H1 (cell line): ENCODE data around the gene FIGNL1. TPM values are rescaled to one million over a fixed set of nuclear protein-coding genes. Genes with fewer than 3 reads are reported as not detected.

Source experiments
- CBX5 ChIP-seq: fragments of 300-800, 300-1000 bp; sonication (generic); IDR thresholded peaks from 2 replicates; pipeline ENCODE4 v1.7.1; 2016; ENCODE audit warnings: antibody characterized with exemption, low read length, low read depth
- CREB1 ChIP-seq: IDR thresholded peaks from 2 replicates; pipeline ENCODE4 v1.6.1; 2012; ENCODE audit warnings: inconsistent platforms
- EZH2 ChIP-seq: fragments of 200-600 bp; sonication (generic); IDR thresholded peaks from 2 replicates; pipeline ENCODE4 v1.7.1; 2012; ENCODE audit warnings: low read depth, mild to moderate bottlenecking, moderate library complexity, low read length, inconsistent platforms; ENCODE audit not compliant: severe bottlenecking
- JUN ChIP-seq: IDR thresholded peaks from 2 replicates; pipeline ENCODE4 v1.6.1; 2011; ENCODE audit warnings: low read depth, mild to moderate bottlenecking, improper control_type of control experiment, low read length
- RNF2 ChIP-seq: fragments of 200-900, 300-1000 bp; sonication (generic); IDR thresholded peaks from 2 replicates; pipeline ENCODE4 v1.7.1; 2016; ENCODE audit warnings: borderline replicate concordance, low read depth, mild to moderate bottlenecking, antibody characterized with exemption, low read length; ENCODE audit not compliant: poor library complexity, severe bottlenecking; ENCODE audit errors: missing control alignments
- polyA plus RNA-seq, 7 experiments: library from polyadenylated mRNA; depleted of rRNA in 3 of 7; stranded (reverse) in 5 of 7; unstranded in 2 of 7; fragments of >200 nt in 5 of 7; fragments of 200-250 nt in 2 of 7; gene quantifications; 1 replicate in 5 of 7; 2 replicates in 1 of 7; 4 replicates in 1 of 7; pipeline versions ENCODE4 v1.2.1 to v1.2.3, GENCODE V29; 2011 to 2013; ENCODE audit warnings: missing spikeins in 2 of 7, mixed read lengths in 2 of 7
- total RNA-seq: library from RNA; stranded (reverse); fragmentation: NEBNext Ultra II Directional; extraction: Animal tissue kit (Norgen Biotek cat#: 25700); gene quantifications from 2 replicates; pipeline ENCODE4 v1.2.1, GENCODE V29; 2021

Gene FIGNL1
- total and polyA plus RNA-seq, 2 of the 8 experiments (the other 6 are each of a cell fraction or from before 2014, with no cell fraction given), result 6.5 to 9.9 TPM

DNA sequence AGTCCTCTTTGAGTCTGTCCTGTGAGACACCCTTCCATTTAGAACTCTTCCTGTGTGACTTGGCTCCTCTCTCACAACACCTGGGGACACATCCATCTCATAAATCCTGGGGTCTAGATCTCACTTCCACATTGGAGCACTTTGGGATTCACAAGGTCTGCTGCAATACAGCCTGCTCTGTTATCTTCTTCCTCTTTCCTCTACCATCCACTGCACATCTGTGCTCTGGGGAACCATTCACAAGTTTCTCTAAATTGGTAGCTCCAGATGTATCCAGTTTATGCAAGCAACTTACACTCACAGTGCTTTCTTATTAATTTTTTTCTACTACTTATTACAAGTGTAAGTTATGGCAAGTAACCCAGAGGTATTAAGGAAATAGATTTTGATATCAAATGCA lies 5.5 kb upstream of the FIGNL1 start (continued):
- no peak for TF ChIP-seq CBX5
- TF ChIP-seq CREB1, result no peak
- no peak for TF ChIP-seq JUN
- TF ChIP-seq RNF2, result no peak
- no peak for TF ChIP-seq EZH2
